NT2/D1 (cell line): ENCODE results near the gene CPE.

ENCODE experiments used
- YY1 ChIP-seq: IDR thresholded peaks from 2 replicates; pipeline ENCODE4 v1.6.1; 2011; ENCODE audit not compliant: insufficient read length, insufficient read depth
- ZNF274 ChIP-seq: IDR thresholded peaks from 2 replicates; pipeline ENCODE4 v1.6.1; 2011; ENCODE audit warnings: mild to moderate bottlenecking, low read depth, low read length

- TF ChIP-seq YY1 (no peak), ZNF274 (no peak)
These were observed 154.2 kb downstream of the CPE start for GRCh38 chr4:165532976-165533375.
